ENCODE results near the gene LRRC27.
"Not testable (repeated sequence)": the region's sequence is repeated elsewhere in the genome, so short reads cannot be mapped to it uniquely, and the experiment has no call there.

LRRC27 gene

GRCh38 chr10:132314881-132315280 is 17.1 kb upstream of the LRRC27 start:
- DNase-seq (ENCODE audit: low read depth in 2 of 2) = not testable (repeated sequence)

GRCh38 chr10:132316133-132316532 is 15.9 kb upstream of the LRRC27 start:
- no peak for DNase-seq (ENCODE audit: low read depth in 2 of 2)

GRCh38 chr10:132317477-132317876 is 14.5 kb upstream of the LRRC27 start:
- not testable (repeated sequence) for DNase-seq (ENCODE audit: low read depth in 2 of 2)

- peak in 1 of 2 donors; percentile 27 for DNase-seq (ENCODE audit: low read depth in 2 of 2)
These were observed 11.9 kb upstream of the LRRC27 start for GRCh38 chr10:132319853-132320653.

GRCh38 chr10:132320654-132321469 is 11.1 kb upstream of the LRRC27 start:
- DNase-seq (ENCODE audit: low read depth in 2 of 2) = no peak

- DNase-seq (ENCODE audit: low read depth in 2 of 2) = no peak
These were observed 10.3 kb upstream of the LRRC27 start for GRCh38 chr10:132321726-132322125.

- DNase-seq (ENCODE audit: low read depth in 2 of 2) = no peak
These were observed 9.4 kb upstream of the LRRC27 start for GRCh38 chr10:132322586-132323048.

GRCh38 chr10:132324186-132324585 is 7.8 kb upstream of the LRRC27 start:
- no peak for DNase-seq (ENCODE audit: low read depth in 2 of 2)

GRCh38 chr10:132326344-132326889 is 5.6 kb upstream of the LRRC27 start:
- DNase-seq (ENCODE audit: low read depth in 2 of 2) = no peak

GRCh38 chr10:132326925-132327324 is 5.1 kb upstream of the LRRC27 start:
- DNase-seq (ENCODE audit: low read depth in 2 of 2) = peak; percentile 35 to 36

GRCh38 chr10:132328106-132328505 is 3.9 kb upstream of the LRRC27 start:
- no peak for DNase-seq (ENCODE audit: low read depth in 2 of 2)

- DNase-seq (ENCODE audit: low read depth in 2 of 2) = no peak
These were observed 3.3 kb upstream of the LRRC27 start for GRCh38 chr10:132328738-132329137.

- DNase-seq (ENCODE audit: low read depth in 2 of 2) = no peak
These were observed 2.2 kb upstream of the LRRC27 start for GRCh38 chr10:132329565-132330485.

GRCh38 chr10:132330486-132330833 is 1.5 kb upstream of the LRRC27 start:
- DNase-seq (ENCODE audit: low read depth in 2 of 2) = no peak

- DNase-seq (ENCODE audit: low read depth in 2 of 2) = no peak
These were observed 401 bp downstream of the LRRC27 start for GRCh38 chr10:132332433-132332754.

GRCh38 chr10:132333386-132333785 is 1.4 kb downstream of the LRRC27 start:
- DNase-seq (ENCODE audit: low read depth in 2 of 2) = no peak

- no peak for DNase-seq (ENCODE audit: low read depth in 2 of 2)
These were observed 2.7 kb downstream of the LRRC27 start for GRCh38 chr10:132334631-132335188.

- DNase-seq (ENCODE audit: low read depth in 2 of 2) = no peak
These were observed 3.4 kb downstream of the LRRC27 start for GRCh38 chr10:132335189-132336063.

- DNase-seq (ENCODE audit: low read depth in 2 of 2) = no peak
These were observed 4.2 kb downstream of the LRRC27 start for GRCh38 chr10:132336064-132336746.

GRCh38 chr10:132336919-132337407 is 5.0 kb downstream of the LRRC27 start:
- no peak for DNase-seq (ENCODE audit: low read depth in 2 of 2)
